GM12872 (cell line): ENCODE results near the gene NFIA.

Experiments
- CTCF ChIP-seq: IDR thresholded peaks from 3 replicates; pipeline ENCODE4 v1.5.1; 2011; ENCODE audit warnings: low read depth, mild to moderate bottlenecking, low read length, moderate library complexity; ENCODE audit not compliant: insufficient read depth

Gene NFIA

GRCh38 chr1:61143821-61144424 is 61.6 kb downstream of the NFIA start:
- no peak for TF ChIP-seq CTCF

- no peak for TF ChIP-seq CTCF
Observed at GRCh38 chr1:61149010-61149860, 66.9 kb downstream of the NFIA start.

- TF ChIP-seq CTCF: no peak
Observed at GRCh38 chr1:61151565-61151964, 69.2 kb downstream of the NFIA start.

- TF ChIP-seq CTCF: no peak
Observed at GRCh38 chr1:61152066-61152465, 69.7 kb downstream of the NFIA start.

- TF ChIP-seq CTCF: no peak
Observed at GRCh38 chr1:61152469-61153105, 70.2 kb downstream of the NFIA start.

- TF ChIP-seq CTCF: no peak
Observed at GRCh38 chr1:61156576-61157467, 74.5 kb downstream of the NFIA start.
